Measurements from ENCODE around the gene WDFY3.

DNA sequence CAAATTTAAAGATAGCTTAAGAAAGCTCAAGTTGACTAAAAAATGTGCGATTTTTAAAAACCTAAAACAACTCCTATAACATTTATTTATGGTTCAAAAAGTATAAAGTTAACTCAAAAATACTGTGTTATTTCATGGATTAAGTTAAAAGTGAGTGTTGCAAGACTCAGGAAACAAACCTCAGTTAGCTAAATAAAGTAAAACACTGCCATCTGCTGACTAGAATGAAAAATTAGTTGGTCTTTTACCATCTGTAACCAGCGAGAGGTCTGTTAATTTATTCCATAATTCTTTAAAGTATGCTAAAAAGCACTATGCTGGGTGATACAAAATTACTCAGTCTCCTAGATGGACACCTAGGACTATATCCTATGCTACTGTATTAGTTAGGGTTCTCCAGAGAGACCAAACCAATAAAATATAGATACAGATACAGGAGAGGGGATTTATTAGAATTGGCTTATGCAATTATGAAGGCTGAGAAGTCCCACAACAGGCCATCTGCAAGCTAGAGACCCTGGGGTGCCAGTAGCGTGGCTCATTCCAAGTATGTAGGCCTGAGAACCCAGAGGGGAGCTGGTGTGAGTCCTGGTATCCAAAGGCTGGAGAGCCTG is 4.9 kb upstream of the WDFY3 start:
- TF ChIP-seq KDM1A (IDR thresholded peaks at IDR 0.05; ENCODE audit: low read depth): no peak
- TF ChIP-seq POLR2A (IDR thresholded peaks at IDR 0.05; ENCODE audit: low read length): no peak
- TF ChIP-seq JUN (IDR thresholded peaks at IDR 0.05): no peak
- TF ChIP-seq EP300 (IDR thresholded peaks at IDR 0.05): no peak
- TF ChIP-seq, protein P1, sequence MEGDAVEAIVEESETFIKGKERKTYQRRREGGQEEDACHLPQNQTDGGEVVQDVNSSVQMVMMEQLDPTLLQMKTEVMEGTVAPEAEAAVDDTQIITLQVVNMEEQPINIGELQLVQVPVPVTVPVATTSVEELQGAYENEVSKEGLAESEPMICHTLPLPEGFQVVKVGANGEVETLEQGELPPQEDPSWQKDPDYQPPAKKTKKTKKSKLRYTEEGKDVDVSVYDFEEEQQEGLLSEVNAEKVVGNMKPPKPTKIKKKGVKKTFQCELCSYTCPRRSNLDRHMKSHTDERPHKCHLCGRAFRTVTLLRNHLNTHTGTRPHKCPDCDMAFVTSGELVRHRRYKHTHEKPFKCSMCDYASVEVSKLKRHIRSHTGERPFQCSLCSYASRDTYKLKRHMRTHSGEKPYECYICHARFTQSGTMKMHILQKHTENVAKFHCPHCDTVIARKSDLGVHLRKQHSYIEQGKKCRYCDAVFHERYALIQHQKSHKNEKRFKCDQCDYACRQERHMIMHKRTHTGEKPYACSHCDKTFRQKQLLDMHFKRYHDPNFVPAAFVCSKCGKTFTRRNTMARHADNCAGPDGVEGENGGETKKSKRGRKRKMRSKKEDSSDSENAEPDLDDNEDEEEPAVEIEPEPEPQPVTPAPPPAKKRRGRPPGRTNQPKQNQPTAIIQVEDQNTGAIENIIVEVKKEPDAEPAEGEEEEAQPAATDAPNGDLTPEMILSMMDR (IDR thresholded peaks at IDR 0.05): peak; percentile 70
